Activated CD8-positive, alpha-beta memory T cell treated with anti-CD3 and anti-CD28 coated beads, Interleukin-2, amount 50 U/mL, for 24 hours (primary cell): ENCODE data around the gene PCCA.

Experiments
- DNase-seq: peaks from one replicate; pipeline ENCODE4 v3.0.0-alpha.2; 2020; ENCODE audit errors: extremely low read depth

The PCCA gene

GRCh38 chr13:100464006-100464405 is 375.1 kb downstream of the PCCA start:
- no peak for DNase-seq

DNA sequence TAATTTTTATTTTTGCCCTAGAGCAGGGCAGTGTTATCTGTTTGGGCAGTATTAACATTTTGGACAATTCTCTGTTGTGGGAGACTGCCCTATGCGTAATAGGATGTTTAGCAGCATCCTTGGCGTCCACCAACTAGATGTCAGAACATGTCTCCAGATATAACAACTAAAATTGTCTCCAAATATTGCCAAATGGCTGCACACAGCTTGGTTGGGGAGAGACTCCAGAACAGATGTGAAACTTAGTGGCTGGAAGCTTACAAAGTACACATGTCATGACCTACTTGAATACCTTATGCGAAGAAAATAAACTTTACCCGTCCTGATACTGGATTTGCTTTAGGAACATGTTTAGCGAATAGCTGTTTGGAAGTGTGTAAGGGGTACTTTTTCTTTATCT is 376.7 kb downstream of the PCCA start:
- DNase-seq = no peak

- no peak for DNase-seq
These were observed 382.1 kb downstream of the PCCA start for GRCh38 chr13:100470866-100471505.

DNA sequence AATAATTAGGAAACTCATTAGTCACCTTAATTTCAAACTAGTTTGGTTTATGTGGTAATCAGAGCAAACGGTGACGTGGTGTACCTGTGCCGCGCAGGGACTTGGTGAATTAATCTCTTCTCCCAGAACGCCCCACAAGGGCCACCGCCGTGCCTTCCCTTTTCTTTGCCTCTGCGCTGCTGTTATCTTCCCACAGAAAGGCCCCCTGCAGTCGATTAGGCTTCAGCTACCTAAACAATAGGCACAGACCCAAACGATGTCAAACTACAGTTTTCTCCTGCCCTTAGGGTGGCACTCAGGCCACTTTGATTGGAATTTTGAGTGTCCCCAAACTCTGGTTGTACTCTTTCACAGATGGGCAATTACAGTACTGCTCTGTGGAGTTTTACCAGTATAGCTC is 384.2 kb downstream of the PCCA start:
- DNase-seq = no peak

GRCh38 chr13:100473501-100474044 is 384.7 kb downstream of the PCCA start:
- DNase-seq = no peak

DNA sequence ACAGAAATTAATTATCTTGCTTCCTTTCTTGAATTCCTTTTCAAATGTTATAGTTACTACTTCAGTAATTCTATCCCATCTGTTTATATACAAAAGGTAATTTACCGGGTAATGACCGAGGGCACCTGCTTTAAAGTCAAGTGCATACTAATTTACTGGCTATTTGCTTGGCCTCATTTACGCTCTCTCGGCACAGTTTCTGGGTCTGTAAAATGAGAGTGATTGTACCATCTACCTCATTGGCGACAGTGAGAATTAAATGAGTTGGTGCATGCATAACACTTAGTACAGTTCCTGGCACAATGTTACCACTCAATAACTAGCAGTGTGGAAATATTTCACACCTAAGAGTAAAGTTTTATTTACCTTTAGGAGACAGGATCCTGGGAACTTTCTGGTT is 388.1 kb downstream of the PCCA start:
- no peak for DNase-seq

GRCh38 chr13:100478107-100478809 is 389.4 kb downstream of the PCCA start:
- DNase-seq = no peak

GRCh38 chr13:100480676-100481075 is 391.8 kb downstream of the PCCA start:
- DNase-seq = no peak

DNA sequence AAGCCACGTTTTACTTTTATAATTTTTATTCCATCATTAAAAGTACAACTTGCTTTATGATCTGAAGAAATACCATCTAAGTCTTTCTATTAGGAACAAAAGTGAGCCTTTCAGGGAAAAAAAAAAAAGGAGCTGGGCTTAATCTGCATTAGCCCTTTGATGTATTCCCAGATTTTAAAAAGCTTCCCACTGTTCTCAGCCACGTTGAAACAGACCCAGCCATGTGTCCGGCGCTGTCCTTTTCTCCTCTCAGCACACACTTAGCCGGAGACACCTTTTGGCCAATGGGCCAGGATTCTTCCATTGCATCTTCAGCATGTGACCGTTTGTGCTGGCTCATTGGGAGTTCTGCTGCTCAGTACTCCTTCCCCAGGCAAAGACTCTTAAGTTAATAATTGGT is 394.2 kb downstream of the PCCA start:
- no peak for DNase-seq

GRCh38 chr13:100483841-100484381 is 395.0 kb downstream of the PCCA start:
- no peak for DNase-seq

DNA sequence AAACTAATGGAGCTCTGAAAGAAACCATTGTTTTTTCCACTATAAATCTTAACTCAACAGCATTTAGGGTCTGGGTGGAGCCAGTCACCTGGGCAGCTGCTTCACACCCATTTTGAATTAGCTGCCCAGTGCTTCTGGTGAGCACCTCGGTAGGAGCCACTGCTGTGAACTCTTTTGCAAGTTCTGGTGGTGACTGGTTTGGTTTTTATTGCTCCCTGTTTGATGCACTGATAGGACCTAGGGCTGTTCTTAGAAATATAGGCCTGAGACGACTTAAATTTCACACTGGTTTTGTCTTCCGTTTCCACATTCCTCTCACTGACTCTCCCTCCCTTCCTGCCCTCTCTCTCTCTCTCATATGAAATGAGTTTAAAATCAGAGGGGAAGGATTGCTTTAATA is 395.8 kb downstream of the PCCA start:
- DNase-seq = no peak

DNA sequence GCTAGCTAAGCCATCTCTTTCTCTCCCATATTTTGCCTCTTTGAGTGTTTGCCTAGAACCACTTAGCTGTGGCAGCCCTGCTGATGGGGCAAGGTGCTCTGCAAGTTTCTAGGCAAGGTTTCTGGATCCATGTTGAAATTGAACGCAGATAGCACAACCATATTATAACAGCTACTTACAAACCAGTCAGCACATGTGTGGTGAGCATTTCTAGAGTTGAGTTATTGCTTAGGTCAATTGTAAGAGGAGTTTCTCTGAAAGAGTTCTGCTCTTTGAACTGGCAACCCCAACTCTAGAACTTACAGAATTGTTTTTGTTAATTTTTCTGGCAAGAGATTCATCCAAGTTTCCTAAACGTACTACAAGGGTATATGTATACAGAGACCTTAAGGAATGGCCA is 396.4 kb downstream of the PCCA start:
- DNase-seq = no peak

GRCh38 chr13:100490692-100491091 is 401.8 kb downstream of the PCCA start:
- no peak for DNase-seq

GRCh38 chr13:100491164-100491842 is 402.4 kb downstream of the PCCA start:
- DNase-seq = no peak

- no peak for DNase-seq
These were observed 404.5 kb downstream of the PCCA start for GRCh38 chr13:100493418-100493817.

- DNase-seq = no peak
These were observed 406.6 kb downstream of the PCCA start for GRCh38 chr13:100495455-100495854.

DNA sequence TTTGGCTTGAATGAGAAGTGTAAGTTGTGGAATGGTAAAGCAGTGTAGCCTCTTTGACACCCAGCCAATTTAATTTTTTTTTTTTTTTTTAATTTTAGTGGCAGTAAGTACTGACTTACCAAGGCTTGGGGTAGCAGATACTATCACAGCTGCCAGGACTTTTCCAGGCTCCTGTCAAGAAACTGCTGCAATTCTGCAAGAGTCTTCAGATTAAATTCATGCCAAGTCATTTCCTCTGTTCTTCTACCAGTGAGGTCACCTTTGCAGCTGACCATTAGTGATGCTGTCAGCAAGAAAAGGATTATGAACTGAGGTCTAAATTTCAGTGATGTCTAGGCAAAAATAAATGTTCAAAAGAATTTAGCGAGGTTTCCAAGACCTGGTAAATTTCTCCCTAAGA is 408.5 kb downstream of the PCCA start:
- no peak for DNase-seq

DNA sequence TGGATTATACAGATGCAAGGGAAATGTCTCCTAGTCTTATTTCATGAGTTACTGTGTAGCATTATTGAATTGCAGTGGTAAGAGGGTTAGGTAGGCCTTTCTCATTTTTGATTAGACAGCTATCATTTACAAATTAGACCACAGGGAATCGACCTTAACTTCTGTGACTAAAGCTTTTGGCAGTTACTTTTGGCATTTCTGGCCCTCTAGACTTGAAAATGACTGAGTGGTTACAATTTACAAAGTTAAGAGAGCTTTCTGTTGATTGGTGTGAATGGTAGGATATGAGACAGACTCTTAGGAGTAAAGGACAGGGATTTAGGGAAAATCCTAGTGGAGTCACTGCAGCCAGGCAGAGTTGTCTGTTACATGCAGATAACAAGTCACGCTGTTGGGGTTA is 413.6 kb downstream of the PCCA start:
- DNase-seq = no peak

GRCh38 chr13:100503622-100504021 is 414.7 kb downstream of the PCCA start:
- no peak for DNase-seq

DNA sequence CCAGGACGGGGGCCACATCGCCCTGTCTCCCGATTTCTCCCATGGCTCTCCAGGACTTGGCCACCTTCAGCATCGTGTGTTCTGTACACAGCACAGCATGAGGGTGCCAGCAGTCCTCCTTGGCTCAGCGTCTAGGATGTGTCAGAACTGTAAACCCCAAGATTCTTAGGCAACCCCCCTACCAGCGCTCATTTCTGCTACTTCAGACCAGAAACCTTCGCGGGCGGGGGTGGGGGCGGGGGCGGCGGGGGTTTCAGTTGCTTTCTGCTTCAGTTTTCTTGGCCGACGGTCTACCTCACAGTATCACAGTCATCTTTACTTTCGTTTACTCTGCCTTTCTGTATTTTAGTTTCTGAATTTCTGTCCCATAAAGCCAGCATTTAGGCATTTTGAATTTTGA is 417.3 kb downstream of the PCCA start:
- DNase-seq = peak; percentile 17

- DNase-seq = no peak
These were observed 417.9 kb downstream of the PCCA start for GRCh38 chr13:100506600-100507422.

GRCh38 chr13:100508455-100508854 is 419.6 kb downstream of the PCCA start:
- no peak for DNase-seq
